ENCODE measurements around the gene ACSL3. TPM values are rescaled to one million over a fixed set of nuclear protein-coding genes. Genes with fewer than 3 reads are reported as not detected.
A peak's percentile ranks its signal among the peaks of the same experiment; 100 is the strongest.

Gene ACSL3
- total RNA-seq, 1 experiment from 2014 or later, result 181 TPM

DNA sequence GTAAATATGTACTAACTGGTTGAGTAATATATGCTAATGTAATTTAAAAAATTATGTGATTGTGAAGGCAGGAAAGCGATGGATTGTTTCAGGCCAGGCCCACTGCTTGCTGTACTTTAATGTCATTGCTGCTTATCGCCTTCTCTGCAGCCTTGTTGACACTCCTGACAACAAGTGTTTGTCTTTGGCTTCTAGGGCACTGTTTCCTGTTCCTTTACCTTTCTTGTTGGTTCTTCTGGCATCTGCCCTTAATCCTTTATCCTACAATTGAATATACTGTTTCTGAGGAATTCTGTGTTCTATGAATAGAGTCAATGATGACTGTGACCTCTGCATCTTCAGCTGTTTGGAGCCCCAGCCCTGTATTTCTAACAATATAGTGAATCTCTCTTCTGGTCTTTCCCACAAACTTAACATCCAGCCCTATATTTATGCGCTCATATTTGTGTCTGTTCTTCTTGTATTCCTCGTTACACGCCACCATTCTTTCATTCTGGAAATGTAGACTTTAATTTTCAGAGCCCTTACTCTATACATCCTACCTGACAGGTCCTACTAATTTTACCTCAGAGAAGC, 17.6 kb downstream of the ACSL3 start:
- Mint-ChIP-seq H3K36me3 (ENCODE audit: insufficient read depth, unreplicated experiment) (peaks cover 17% of the 10 kb centered on the region), H3K27ac (ENCODE audit: unreplicated experiment) (peak overlapping the region; percentile 3), H3K4me1 (ENCODE audit: low read depth, unreplicated experiment) (peaks cover 23% of the 10 kb centered on the region), H3K9me3 (ENCODE audit: unreplicated experiment) (no peaks in the 10 kb centered on the region), H3K27me3 (ENCODE audit: insufficient read depth, unreplicated experiment) (no peaks in the 10 kb centered on the region), H3K4me3 (ENCODE audit: unreplicated experiment) (no peak overlapping the region)
- ChIA-PET POLR2A (interaction anchor here (0.6 to 1.4 kb wide), 3 partner anchors 17 to 175 kb away, joined by 3 read pairs; no protein-coding TSS in a partner anchor), CTCF (no interaction called here)
- intact Hi-C loops (cut with micrococcal nuclease; ENCODE audit: unreplicated experiment), result loop anchor here (1.0 kb wide), 4 partner anchors 18 to 169 kb away; no protein-coding TSS in a partner anchor
- DNase-seq, result peak; percentile 55 to 65
- TF ChIP-seq, protein P1, sequence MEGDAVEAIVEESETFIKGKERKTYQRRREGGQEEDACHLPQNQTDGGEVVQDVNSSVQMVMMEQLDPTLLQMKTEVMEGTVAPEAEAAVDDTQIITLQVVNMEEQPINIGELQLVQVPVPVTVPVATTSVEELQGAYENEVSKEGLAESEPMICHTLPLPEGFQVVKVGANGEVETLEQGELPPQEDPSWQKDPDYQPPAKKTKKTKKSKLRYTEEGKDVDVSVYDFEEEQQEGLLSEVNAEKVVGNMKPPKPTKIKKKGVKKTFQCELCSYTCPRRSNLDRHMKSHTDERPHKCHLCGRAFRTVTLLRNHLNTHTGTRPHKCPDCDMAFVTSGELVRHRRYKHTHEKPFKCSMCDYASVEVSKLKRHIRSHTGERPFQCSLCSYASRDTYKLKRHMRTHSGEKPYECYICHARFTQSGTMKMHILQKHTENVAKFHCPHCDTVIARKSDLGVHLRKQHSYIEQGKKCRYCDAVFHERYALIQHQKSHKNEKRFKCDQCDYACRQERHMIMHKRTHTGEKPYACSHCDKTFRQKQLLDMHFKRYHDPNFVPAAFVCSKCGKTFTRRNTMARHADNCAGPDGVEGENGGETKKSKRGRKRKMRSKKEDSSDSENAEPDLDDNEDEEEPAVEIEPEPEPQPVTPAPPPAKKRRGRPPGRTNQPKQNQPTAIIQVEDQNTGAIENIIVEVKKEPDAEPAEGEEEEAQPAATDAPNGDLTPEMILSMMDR (IDR thresholded peaks at IDR 0.05; ENCODE audit: insufficient read depth in 1 of 2, low read depth in 1 of 2, low read length in 1 of 2, severe bottlenecking in 1 of 2, unreplicated experiment in 1 of 2), result no peak
- BruUV-seq (replicated peaks), result no TSS peak
- no peaks in the 10 kb centered on the region for H3K36me3 ChIP-seq (ENCODE audit: control insufficient read depth, insufficient read depth, low read length)
- no peaks in the 10 kb centered on the region for H3K27me3 ChIP-seq (replicated peaks; ENCODE audit: control insufficient read depth, insufficient read depth, low read length)
- H3K4me3 ChIP-seq (ENCODE audit: low read depth, low read length), result no peak overlapping the region
- peaks cover 7% of the 10 kb centered on the region; the same call in 1 of the 2 replicates for H3K9me3 ChIP-seq
- peaks cover 35% of the 10 kb centered on the region for H3K4me1 ChIP-seq

DNA sequence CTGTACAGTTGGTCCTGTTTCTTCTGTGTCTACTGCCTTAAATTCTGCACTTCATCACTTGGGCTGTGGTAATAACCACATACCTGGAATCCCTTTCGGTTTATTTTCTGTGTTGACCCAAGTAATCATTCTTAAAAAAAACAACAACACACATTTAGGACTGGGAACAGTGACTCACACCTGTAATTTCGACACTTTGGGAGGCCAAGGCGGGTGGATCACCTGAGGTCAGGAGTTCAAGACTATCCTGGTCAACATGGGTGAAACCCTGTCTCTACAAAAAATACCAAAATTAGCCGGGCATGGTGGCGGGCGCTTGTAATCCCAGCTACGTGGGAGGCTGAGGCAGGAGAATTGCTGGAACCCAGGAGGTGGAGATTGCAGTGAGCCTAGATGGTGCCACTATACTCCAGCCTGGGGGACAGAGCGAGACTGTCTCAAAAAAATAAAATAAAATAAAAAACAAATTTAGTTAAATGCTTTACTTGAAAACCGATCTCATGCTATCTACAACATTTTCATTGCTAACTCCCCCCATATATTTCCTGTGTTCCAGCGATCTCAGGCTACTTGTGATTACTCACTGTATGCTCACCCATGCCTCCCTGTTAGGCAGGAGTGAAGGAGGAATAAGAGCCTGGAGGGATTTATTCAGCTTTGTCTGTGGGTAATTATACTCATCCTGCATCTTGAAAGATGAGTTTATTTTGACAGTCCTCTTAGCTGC, 18.2 kb downstream of the ACSL3 start:
- Histone ChIP-seq H3K36me3 (ENCODE audit: control insufficient read depth, insufficient read depth, low read length) (no peaks in the 10 kb centered on the region), H3K4me3 (ENCODE audit: low read depth, low read length) (no peak overlapping the region), H3K4me1 (peaks cover 41% of the 10 kb centered on the region), H3K27me3 (replicated peaks; ENCODE audit: control insufficient read depth, insufficient read depth, low read length) (no peaks in the 10 kb centered on the region), H3K9me3 (peaks cover 7% of the 10 kb centered on the region; the same call in 1 of the 2 replicates)
- CTCF ChIA-PET, result no interaction called here
- BruUV-seq (replicated peaks), result no TSS peak
- POLR2A ChIA-PET, result interaction anchor here (1.4 kb wide), 1 partner anchor 17 kb away, joined by 3 read pairs; no protein-coding TSS in a partner anchor
- TF ChIP-seq, protein P1 (IDR thresholded peaks at IDR 0.05; ENCODE audit: insufficient read depth in 1 of 2, low read depth in 1 of 2, low read length in 1 of 2, severe bottlenecking in 1 of 2, unreplicated experiment in 1 of 2), result no peak
- Mint-ChIP-seq H3K36me3 (ENCODE audit: insufficient read depth, unreplicated experiment) (peaks cover 17% of the 10 kb centered on the region), H3K4me1 (ENCODE audit: low read depth, unreplicated experiment) (peaks cover 30% of the 10 kb centered on the region), H3K4me3 (ENCODE audit: unreplicated experiment) (no peak overlapping the region), H3K27me3 (ENCODE audit: insufficient read depth, unreplicated experiment) (no peaks in the 10 kb centered on the region), H3K9me3 (ENCODE audit: unreplicated experiment) (no peaks in the 10 kb centered on the region), H3K27ac (ENCODE audit: unreplicated experiment) (peak overlapping the region; percentile 3)
- intact Hi-C loops (cut with micrococcal nuclease; ENCODE audit: unreplicated experiment), result loop anchor here (1.0 kb wide), 4 partner anchors 19 to 170 kb away; no protein-coding TSS in a partner anchor
- peak in 1 of 2 experiments; percentile 46 for DNase-seq

GRCh38 chr2:222879604-222879933, 18.7 kb downstream of the ACSL3 start:
- BruUV-seq (replicated peaks), result no TSS peak
- ChIA-PET POLR2A (interaction anchor here (1.4 kb wide), 1 partner anchor 18 kb away, joined by 3 read pairs; no protein-coding TSS in a partner anchor), CTCF (interaction anchor here (0.7 kb wide), 1 partner anchor 53 kb away, joined by 3 read pairs; no protein-coding TSS in a partner anchor)

More at GRCh38 chr2:222879604-222879933, 18.7 kb downstream of the ACSL3 start:
- Mint-ChIP-seq H3K9me3 (ENCODE audit: unreplicated experiment) (no peaks in the 10 kb centered on the region), H3K27me3 (ENCODE audit: insufficient read depth, unreplicated experiment) (no peaks in the 10 kb centered on the region), H3K4me3 (ENCODE audit: unreplicated experiment) (no peak overlapping the region), H3K36me3 (ENCODE audit: insufficient read depth, unreplicated experiment) (peaks cover 17% of the 10 kb centered on the region), H3K4me1 (ENCODE audit: low read depth, unreplicated experiment) (peaks cover 35% of the 10 kb centered on the region), H3K27ac (ENCODE audit: unreplicated experiment) (no peak overlapping the region)
- Histone ChIP-seq H3K36me3 (ENCODE audit: control insufficient read depth, insufficient read depth, low read length) (no peaks in the 10 kb centered on the region), H3K4me3 (ENCODE audit: low read depth, low read length) (no peak overlapping the region), H3K27me3 (replicated peaks; ENCODE audit: control insufficient read depth, insufficient read depth, low read length) (no peaks in the 10 kb centered on the region), H3K9me3 (peaks cover 7% of the 10 kb centered on the region; the same call in 1 of the 2 replicates), H3K4me1 (peaks cover 46% of the 10 kb centered on the region)
- intact Hi-C loops (cut with micrococcal nuclease; ENCODE audit: unreplicated experiment), result no loop called here
- no peak for DNase-seq
- TF ChIP-seq, protein P1 (IDR thresholded peaks at IDR 0.05; ENCODE audit: insufficient read depth in 1 of 2, low read depth in 1 of 2, low read length in 1 of 2, severe bottlenecking in 1 of 2, unreplicated experiment in 1 of 2), result no peak

Data from Caco-2 (cell line).